GM19099 (cell line): ENCODE measurements around the gene EYA4.

ENCODE experiments used
- POLR2A ChIP-seq: IDR thresholded peaks from 3 replicates; pipeline ENCODE4 v1.6.1; 2011; ENCODE audit warnings: low read depth; ENCODE audit not compliant: insufficient read length; ENCODE audit errors: extremely low read depth

The EYA4 gene

GRCh38 chr6:133380723-133381122 is 139.6 kb downstream of the EYA4 start:
- TF ChIP-seq POLR2A = no peak

- TF ChIP-seq POLR2A = no peak
Measured at GRCh38 chr6:133388731-133389130, 147.6 kb downstream of the EYA4 start.

- no peak for TF ChIP-seq POLR2A
Measured at GRCh38 chr6:133390168-133390567, 149.0 kb downstream of the EYA4 start.

GRCh38 chr6:133392015-133392414 is 150.9 kb downstream of the EYA4 start:
- no peak for TF ChIP-seq POLR2A

- TF ChIP-seq POLR2A = no peak
Measured at GRCh38 chr6:133392641-133393040, 151.5 kb downstream of the EYA4 start.

- no peak for TF ChIP-seq POLR2A
Measured at GRCh38 chr6:133393891-133394290, 152.7 kb downstream of the EYA4 start.

GRCh38 chr6:133394630-133395029 is 153.5 kb downstream of the EYA4 start:
- no peak for TF ChIP-seq POLR2A

GRCh38 chr6:133396233-133396983 is 155.3 kb downstream of the EYA4 start:
- TF ChIP-seq POLR2A = no peak

GRCh38 chr6:133396984-133397348 is 155.8 kb downstream of the EYA4 start:
- no peak for TF ChIP-seq POLR2A

GRCh38 chr6:133399426-133399825 is 158.3 kb downstream of the EYA4 start:
- no peak for TF ChIP-seq POLR2A

- TF ChIP-seq POLR2A = no peak
Measured at GRCh38 chr6:133404151-133404550, 163.0 kb downstream of the EYA4 start.

GRCh38 chr6:133404728-133405127 is 163.6 kb downstream of the EYA4 start:
- TF ChIP-seq POLR2A = no peak

GRCh38 chr6:133407320-133408100 is 166.4 kb downstream of the EYA4 start:
- TF ChIP-seq POLR2A = no peak

- TF ChIP-seq POLR2A = no peak
Measured at GRCh38 chr6:133408132-133408531, 167.0 kb downstream of the EYA4 start.

- no peak for TF ChIP-seq POLR2A
Measured at GRCh38 chr6:133408543-133408942, 167.4 kb downstream of the EYA4 start.
